Lung (tissue), 12 donors: Measurements from ENCODE around the gene TMEM203. TPM values are rescaled to one million over a fixed set of nuclear protein-coding genes. Genes with fewer than 3 reads are reported as not detected.
A peak's percentile ranks its signal among the peaks of the same experiment; 100 is the strongest.

ENCODE experiments used
- ATAC-seq: fragments of 200-7000 bp; cut with Tn5 transposase; one replicate; pipeline ENCODE4 v1.9.1; 2020; ENCODE audit warnings: moderate number of reproducible peaks; ENCODE audit not compliant: insufficient read depth, low FRiP score
- DNase-seq, 3 donors: peaks; one replicate each; pipeline ENCODE4 v3.0.0-alpha.2; 2013 to 2017
- H3K27ac ChIP-seq, 2 donors: one replicate each; pipeline ENCODE4 v1.5.1; 2013; ENCODE audit warnings: mild to moderate bottlenecking in 2 of 2, moderate library complexity in 2 of 2, control low read depth in 1 of 2, inconsistent platforms in 1 of 2, low read depth in 1 of 2, low read length in 1 of 2
- H3K27me3 ChIP-seq, 3 donors: one replicate each; pipeline ENCODE4 v1.5.1; 2013; ENCODE audit warnings: low read length in 2 of 3; ENCODE audit not compliant: control insufficient read depth in 3 of 3, insufficient read depth in 3 of 3
- H3K36me3 ChIP-seq, 4 donors: one replicate each; pipeline ENCODE4 v1.5.1; 2013; ENCODE audit warnings: low read length in 4 of 4, mild to moderate bottlenecking in 1 of 4, moderate library complexity in 1 of 4; ENCODE audit not compliant: control insufficient read depth in 4 of 4, insufficient read depth in 4 of 4
- H3K4me1 ChIP-seq, 5 donors: one replicate each; pipeline ENCODE4 v1.5.1; 2013; ENCODE audit warnings: low read length in 5 of 5, mild to moderate bottlenecking in 2 of 5, moderate library complexity in 1 of 5; ENCODE audit not compliant: control insufficient read depth in 5 of 5, insufficient read depth in 5 of 5
- H3K4me3 ChIP-seq: one replicate; pipeline ENCODE4 v1.5.1; 2013; ENCODE audit warnings: mild to moderate bottlenecking, control low read depth, moderate library complexity
- H3K9ac ChIP-seq, 2 donors: one replicate each; pipeline ENCODE4 v1.5.1; 2013; ENCODE audit warnings: low read length in 2 of 2, control low read depth in 1 of 2; ENCODE audit not compliant: insufficient read depth in 1 of 2
- H3K9me3 ChIP-seq, 4 donors: one replicate each; pipeline ENCODE4 v1.5.1; 2013; ENCODE audit warnings: low read length in 3 of 4, mild to moderate bottlenecking in 1 of 4, moderate library complexity in 1 of 4; ENCODE audit not compliant: control insufficient read depth in 4 of 4, insufficient read depth in 3 of 4
- WGBS, 2 donors: extraction: QIAGEN DNeasy Blood & Tissue Kit; methylation state at CpG; one replicate each; pipeline ENCODE4 v1.1.7; 2013; 5-methylcytosine and 5-hydroxymethylcytosine counted together
- polyA plus RNA-seq, 2 donors: library from polyadenylated mRNA; stranded (reverse); fragments of 200-250 nt; gene quantifications; one replicate each; pipeline ENCODE4 v1.2.1, GENCODE V29; 2013
- total RNA-seq, 2 donors: library from RNA; depleted of rRNA in 1 of 2; stranded (reverse); fragments of >200 nt in 1 of 2; gene quantifications; one replicate each; pipeline ENCODE4 v1.2.1, GENCODE V29; 2014 to 2021
- TF ChIP-seq, protein P1 (sequence below): IDR thresholded peaks from 2 replicates; pipeline ENCODE4 v1.5.1; 2012; ENCODE audit warnings: mild to moderate bottlenecking; ENCODE audit errors: control extremely low read depth, extremely low read depth
- donor health status: control.
- donor health status: control.
- donor health status: Bipolar disorder and iron deficiency.
- donor health status: healthy.
- donor health status: DM: yes; HTN: yes; CAD: no.

The TMEM203 gene
- total and polyA plus RNA-seq, 4 donors, result 26.0 to 39.3 (median 33.8) TPM

DNA sequence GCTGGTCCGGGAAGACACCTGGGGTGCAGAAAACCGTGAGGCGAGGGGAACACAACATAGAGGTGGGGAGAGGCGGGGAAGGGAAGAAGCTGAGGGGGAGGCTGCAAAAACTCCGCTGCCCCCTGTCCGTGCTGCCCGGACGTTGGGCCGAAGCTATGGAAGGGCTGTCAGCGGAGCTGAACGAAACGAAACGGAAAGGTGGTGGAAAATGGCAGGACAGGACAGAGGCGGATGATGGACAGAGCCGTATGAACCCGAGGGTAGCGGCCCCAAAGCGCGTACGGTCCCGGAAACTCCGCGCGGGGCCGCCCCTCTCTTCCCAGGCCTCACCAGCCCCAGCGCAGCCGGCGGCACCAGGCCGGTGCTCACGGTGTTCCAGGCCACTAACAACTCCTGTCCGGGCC, 17.4 kb downstream of the TMEM203 start:
- no peak for DNase-seq
- WGBS, 2 donors, result 0% methylated on average over 25 to 31 of the region's 31 CpGs
- Histone ChIP-seq H3K9ac (peak overlapping the region; percentile 37 to 52), H3K27me3 (no peaks in the 10 kb centered on the region), H3K4me1 (peaks cover 14 to 37% (median 20%) of the 10 kb centered on the region in 5 donors), H3K27ac (peak overlapping the region; percentile 81 to 95), H3K9me3 (no peaks in the 10 kb centered on the region), H3K36me3 (peaks cover 1 to 54% (median 21%) of the 10 kb centered on the region in 4 donors), H3K4me3 (peak overlapping the region; percentile 96)
- ATAC-seq, result no peak
- TF ChIP-seq, protein P1, sequence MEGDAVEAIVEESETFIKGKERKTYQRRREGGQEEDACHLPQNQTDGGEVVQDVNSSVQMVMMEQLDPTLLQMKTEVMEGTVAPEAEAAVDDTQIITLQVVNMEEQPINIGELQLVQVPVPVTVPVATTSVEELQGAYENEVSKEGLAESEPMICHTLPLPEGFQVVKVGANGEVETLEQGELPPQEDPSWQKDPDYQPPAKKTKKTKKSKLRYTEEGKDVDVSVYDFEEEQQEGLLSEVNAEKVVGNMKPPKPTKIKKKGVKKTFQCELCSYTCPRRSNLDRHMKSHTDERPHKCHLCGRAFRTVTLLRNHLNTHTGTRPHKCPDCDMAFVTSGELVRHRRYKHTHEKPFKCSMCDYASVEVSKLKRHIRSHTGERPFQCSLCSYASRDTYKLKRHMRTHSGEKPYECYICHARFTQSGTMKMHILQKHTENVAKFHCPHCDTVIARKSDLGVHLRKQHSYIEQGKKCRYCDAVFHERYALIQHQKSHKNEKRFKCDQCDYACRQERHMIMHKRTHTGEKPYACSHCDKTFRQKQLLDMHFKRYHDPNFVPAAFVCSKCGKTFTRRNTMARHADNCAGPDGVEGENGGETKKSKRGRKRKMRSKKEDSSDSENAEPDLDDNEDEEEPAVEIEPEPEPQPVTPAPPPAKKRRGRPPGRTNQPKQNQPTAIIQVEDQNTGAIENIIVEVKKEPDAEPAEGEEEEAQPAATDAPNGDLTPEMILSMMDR, result no peak

DNA sequence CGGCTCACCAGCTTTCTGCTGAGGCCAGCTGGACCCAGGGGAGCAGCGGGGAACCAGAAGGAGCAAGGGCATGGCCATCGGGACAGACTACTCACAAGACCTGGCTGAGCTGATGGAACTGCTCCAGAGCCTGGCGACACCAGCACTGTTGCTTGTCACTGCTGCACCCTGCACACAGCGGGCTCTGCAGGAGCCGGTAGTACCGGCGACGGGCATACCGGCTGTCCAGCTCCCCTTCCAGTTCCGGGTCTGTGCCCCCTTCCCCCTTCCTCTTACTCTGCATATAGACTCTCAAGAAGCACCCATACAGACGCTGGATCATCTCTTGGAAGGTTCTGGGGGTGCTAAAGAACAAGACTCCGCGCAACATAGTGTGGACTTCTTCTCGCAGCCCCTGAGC, 18.1 kb downstream of the TMEM203 start:
- WGBS, 2 donors, result 85 to 88% methylated on average over 15 of the region's 15 CpGs
- H3K27ac ChIP-seq, result no peak overlapping the region
- DNase-seq (no peak), ATAC-seq (no peak)
- peak overlapping the region in 1 of 2 donors; percentile 52 for H3K9ac ChIP-seq
- H3K36me3 ChIP-seq, result peaks cover 8 to 61% (median 25%) of the 10 kb centered on the region in 4 donors
- H3K4me1 ChIP-seq, result peaks cover 14 to 37% (median 20%) of the 10 kb centered on the region in 5 donors
- peaks cover 0 to 2% (median 0%) of the 10 kb centered on the region in 4 donors for H3K9me3 ChIP-seq
- TF ChIP-seq, protein P1, result no peak
- H3K27me3 ChIP-seq, result no peaks in the 10 kb centered on the region
- H3K4me3 ChIP-seq, result peak overlapping the region; percentile 96

DNA sequence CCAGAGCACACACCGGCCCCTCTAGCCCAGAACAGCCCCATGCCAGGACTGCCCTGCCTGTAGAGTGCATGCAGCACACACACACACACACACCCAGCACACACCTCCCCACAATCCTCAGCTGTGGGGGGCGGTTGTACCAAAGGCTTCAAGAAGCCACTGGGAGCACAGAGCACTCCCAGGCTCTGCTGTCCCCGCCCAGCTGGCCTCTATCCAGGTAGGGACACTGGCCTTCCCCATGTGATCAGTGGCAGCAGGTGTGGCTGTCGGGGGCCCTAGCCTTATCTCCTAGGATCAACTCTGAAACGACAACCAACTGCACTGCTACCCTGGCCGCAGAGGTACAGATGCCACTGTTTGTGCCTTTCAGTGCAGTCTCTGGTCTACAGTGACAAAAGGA, 19.1 kb downstream of the TMEM203 start:
- Histone ChIP-seq H3K9ac (no peak overlapping the region), H3K4me3 (no peak overlapping the region), H3K27ac (no peak overlapping the region), H3K4me1 (peaks cover 14 to 37% (median 20%) of the 10 kb centered on the region in 5 donors), H3K27me3 (no peaks in the 10 kb centered on the region), H3K9me3 (peaks cover 0 to 2% (median 0%) of the 10 kb centered on the region in 4 donors), H3K36me3 (peaks cover 8 to 64% (median 30%) of the 10 kb centered on the region in 4 donors)
- DNase-seq, result no peak
- 81 to 90% methylated on average over 6 of the region's 6 CpGs for WGBS, 2 donors
- TF ChIP-seq, protein P1, result no peak
- ATAC-seq, result no peak

DNA sequence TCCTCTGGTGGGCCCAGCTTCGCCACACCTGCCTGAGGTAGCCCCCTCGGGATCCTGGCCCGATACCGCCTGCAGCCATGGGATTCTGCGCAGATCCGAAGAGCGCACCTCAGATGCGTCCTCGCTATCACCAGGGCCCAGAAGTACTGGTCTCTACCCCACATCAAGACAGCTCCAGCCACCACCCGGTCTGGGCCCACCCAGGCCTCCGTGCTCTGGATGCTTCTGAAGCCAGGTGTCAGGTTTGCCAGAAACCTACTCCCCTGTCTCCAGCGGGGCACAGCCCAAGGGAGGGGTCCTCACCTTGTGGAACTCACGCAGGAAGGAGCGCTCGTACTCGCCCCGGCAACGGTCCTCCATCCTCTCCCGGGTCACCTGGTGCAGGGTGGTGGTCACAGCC, 19.5 kb downstream of the TMEM203 start:
- Histone ChIP-seq H3K9ac (no peak overlapping the region), H3K4me3 (no peak overlapping the region), H3K9me3 (peaks cover 0 to 2% (median 0%) of the 10 kb centered on the region in 4 donors), H3K4me1 (peaks cover 14 to 37% (median 20%) of the 10 kb centered on the region in 5 donors), H3K36me3 (peaks cover 8 to 65% (median 33%) of the 10 kb centered on the region in 4 donors), H3K27ac (no peak overlapping the region), H3K27me3 (no peaks in the 10 kb centered on the region)
- WGBS, 2 donors, result 96% methylated on average over 19 of the region's 19 CpGs
- DNase-seq, result no peak
- TF ChIP-seq, protein P1, result no peak
- no peak for ATAC-seq
